HTR-8/SVneo (cell line): ENCODE measurements around the gene RAD51D.

ENCODE experiments used
- DNase-seq: peaks from one replicate; pipeline ENCODE4 v3.0.0; 2011; ENCODE audit warnings: low spot score, mixed read lengths; ENCODE audit not compliant: insufficient read length
- FAIRE-seq: peaks from 2 replicates; lab custom pipeline; 2011; peaks lifted over from hg19 to GRCh38; lab: Jason Lieb, UNC

RAD51D gene

DNA sequence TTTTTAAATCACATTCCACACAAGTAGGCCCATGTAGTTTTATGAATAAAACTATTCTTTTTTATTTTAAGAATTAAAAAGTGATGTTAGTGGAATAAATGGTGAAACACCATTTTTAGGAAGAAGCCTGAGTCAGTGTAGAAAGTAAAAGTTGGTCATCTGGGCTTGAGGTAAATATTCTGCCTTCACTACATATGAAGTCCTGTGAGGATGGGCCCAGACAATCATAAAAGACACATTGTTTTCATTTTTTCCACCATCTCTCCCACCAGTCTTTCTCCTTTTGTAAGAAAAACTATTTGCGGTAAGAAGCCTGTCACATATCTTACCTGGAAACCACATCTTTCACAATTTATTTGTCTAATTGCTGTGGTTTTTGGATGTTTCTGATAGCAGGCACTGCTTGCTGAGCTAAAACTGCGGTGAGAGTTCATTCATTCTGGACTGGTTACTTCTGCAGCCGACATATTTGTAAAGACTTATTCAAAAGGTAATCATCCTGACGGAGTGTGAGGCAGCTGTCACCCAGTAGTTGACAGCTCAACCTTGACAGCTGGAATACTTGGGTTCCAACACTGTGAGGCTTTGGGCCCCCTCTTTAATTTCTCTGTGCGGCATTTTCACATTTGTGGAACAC is 45.6 kb downstream of the RAD51D start:
- DNase-seq (no peak), FAIRE-seq (no peak)

DNA sequence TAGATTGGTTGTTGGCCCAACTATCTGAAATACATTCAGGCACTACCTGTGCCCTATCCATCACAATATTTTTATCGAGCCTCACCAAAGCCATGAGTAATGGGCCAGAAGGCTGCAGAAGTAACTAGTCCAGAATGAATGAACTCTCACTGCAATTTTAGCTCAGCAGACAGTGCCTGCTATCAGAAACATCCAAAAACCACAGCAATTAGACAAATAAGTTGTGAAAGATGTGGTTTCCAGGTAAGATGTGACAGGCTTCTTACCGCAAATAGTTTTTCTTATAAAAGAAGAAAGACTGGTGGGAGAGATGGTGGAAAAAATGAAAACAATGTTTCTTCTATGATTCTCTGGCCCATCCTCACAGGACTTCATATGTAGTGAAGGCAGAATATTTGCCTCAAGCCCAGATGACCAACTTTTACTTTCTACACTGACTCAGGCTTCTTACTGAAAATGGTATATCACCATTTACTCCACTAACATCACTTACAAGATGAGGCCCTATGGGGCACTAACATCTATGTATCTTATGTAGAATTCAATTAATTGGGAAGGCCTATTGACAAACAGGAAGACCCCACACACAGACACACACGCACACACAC is 46.4 kb downstream of the RAD51D start:
- DNase-seq (no peak), FAIRE-seq (no peak)

GRCh38 chr17:35069311-35069710 is 50.3 kb downstream of the RAD51D start:
- FAIRE-seq (no peak), DNase-seq (no peak)

DNA sequence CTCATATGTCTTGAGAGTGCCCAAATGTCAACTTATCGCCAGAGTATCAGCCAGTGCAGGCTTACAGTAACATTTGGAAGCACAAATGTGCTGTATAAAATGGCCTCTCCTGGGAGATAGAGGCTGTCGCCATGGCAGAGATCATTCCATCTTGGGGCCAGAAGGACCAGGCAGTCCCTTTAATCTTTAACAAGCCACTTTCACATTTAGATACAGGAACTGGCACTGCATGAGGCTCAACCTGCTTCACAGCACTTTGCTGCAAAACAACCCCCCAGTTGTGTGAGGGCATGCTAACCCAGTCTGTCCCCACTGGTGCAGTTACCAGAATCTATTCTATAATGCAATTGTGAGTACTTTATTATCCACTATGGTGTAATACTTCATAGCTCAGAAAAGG is 51.4 kb downstream of the RAD51D start:
- DNase-seq (no peak), FAIRE-seq (no peak)

DNA sequence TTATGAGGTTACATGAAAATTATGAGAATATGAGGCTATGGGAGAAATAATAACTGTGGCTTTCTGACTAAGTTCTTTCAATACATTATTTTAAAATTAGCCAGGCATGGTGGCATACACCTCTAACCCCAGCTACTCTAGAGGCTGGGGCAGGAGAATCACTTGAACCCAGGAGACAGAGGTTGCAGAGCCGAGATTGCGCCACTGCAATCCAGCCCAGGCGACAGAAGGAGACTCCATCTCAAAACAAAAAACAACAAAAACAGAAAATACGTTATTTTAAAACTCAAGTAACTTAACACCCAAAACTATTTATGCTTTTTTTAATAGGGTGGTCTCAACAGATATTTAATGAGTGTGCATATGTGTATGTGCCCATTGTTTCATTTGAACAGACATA is 53.8 kb downstream of the RAD51D start:
- FAIRE-seq (no peak), DNase-seq (no peak)

- no peak for DNase-seq
- no peak for FAIRE-seq
Measured at GRCh38 chr17:35064516-35065215, 55.0 kb downstream of the RAD51D start.

DNA sequence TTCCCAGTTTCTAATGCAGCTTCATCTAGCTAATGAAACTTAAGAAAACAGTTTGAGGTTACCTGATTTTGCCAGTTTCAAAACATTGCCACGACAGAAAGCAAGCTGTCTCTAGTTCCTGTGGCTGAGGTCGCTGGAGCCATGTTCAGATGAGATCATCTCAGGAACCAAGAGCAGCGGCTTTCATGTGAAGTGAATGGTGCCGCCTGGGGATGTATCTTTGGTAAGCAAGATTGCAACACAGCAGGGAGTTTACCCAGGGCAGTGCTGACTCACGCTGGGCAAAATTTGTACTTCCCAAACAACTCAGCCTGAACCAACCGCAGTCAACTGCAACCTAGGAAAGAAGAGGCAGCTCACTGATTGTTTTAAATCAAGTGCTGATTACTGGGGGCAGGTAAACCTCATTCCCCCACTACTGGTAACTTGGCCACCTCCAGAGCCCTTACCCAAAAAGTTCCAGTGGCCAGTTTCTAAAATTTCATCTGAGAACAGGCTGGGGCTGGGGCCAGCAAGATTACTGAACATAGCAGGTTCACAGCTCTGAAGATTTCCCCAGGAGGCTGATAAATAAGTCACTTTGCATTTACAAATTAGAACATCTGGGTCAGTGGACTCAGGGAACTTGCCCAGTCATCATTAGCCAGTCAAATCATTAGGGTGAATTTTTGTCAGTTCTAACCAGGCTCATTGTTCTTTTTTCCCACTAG is 56.0 kb downstream of the RAD51D start, which contains the start of gene RFFL:
Gene RFFL (minus strand): TSS at position 194 of the 710 bp plus-strand sequence. CDS start 37,154 bp downstream, outside the sequence.
- FAIRE-seq (peak; percentile 84), DNase-seq (peak; percentile 95)

GRCh38 chr17:35062308-35062707 is 57.4 kb downstream of the RAD51D start:
- FAIRE-seq (no peak), DNase-seq (no peak)

- FAIRE-seq (no peak), DNase-seq (no peak)
Measured at GRCh38 chr17:35057332-35057915, 62.2 kb downstream of the RAD51D start.

DNA sequence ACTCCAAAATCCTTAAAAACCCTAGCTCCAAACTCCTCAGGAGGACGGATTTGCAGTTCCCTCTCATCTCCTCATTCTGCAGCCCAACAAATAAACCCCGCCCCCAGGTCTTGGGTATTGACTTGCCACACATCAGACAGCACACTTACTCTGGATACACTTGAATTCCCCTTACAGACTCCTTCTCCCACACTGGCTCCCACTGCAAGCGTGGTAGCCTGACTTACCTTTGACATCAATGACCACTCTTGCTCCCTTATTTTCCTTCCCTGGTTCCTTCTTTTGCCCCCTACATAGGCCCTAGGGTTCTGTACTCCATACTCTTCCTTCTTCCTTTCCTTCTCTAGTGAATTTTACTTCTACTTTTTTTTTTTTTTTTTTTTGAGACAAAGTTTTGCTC is 63.6 kb downstream of the RAD51D start:
- no peak for DNase-seq

DNA sequence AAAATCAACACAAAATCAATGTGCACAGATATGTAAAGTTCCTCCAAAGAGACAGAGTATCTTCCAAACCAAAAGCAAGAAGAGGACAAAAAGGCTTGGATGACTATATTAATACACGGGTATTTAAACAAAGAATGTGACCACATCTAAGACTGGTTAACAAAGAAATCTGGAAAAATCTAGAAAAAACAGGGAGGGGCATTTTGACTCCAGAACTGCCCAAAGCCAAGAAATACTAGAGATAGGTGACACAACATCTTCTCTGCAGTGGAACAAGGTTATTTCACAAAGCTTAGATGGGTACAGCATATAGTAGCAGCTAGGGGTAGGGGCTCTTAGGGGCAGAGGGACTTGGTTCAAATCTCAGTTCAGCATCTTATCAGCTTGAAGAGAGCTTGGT is 66.5 kb downstream of the RAD51D start:
- no peak for FAIRE-seq
- no peak for DNase-seq

More for the DNA sequence above, 63.6 kb downstream of the RAD51D start:
- FAIRE-seq, result no peak

GRCh38 chr17:35052780-35053179 is 66.9 kb downstream of the RAD51D start:
- no peak for DNase-seq
- FAIRE-seq, result no peak

DNA sequence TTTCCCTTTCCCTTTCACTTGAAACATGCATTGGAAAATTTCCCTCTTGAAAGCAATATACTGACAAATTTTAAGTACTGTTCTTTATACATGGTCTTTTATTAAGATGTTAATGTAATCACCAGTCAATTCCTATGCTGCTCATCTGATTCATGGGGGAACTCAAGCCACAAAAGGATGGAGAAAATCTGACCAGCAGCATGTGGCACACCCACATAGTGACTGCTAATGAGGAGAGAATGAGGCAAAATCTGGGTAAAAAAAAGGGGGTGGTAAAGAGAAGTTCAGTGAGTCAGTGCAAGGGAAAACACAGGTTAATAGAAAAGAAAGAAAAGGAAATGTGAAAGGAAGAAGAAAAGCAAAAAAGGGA is 67.4 kb downstream of the RAD51D start:
- DNase-seq (no peak), FAIRE-seq (no peak)

DNA sequence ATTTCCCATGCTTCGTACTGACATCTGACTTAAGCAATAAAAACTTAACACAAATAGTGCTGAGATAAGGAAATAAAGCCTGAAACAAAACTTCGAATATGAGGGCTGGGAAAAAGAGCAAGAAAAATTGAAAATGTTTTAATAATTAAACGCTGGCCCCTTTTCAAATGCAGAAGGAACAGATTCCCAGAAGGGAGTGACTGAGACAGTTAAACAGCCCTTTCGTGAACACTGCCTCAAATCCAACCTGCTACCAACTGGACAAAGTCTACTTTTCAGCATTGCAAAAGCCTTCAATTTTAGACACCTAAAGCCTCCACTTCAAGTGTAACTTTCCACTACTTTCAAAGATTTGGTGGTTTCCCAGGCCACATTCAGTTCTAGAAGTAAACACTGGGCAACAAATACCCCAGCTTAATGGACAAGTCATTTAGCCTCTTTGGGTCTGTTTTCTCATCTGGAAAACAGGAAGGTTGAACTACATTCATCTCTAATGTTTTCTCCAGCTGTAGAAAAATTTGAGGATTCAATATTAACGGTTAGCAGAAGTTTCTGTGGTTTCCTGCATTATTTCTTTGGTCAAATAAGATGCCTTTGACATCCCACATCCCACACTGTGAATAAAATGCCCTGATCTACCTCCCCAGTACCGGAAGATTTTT is 68.0 kb downstream of the RAD51D start:
- no peak for FAIRE-seq
- DNase-seq, result no peak

DNA sequence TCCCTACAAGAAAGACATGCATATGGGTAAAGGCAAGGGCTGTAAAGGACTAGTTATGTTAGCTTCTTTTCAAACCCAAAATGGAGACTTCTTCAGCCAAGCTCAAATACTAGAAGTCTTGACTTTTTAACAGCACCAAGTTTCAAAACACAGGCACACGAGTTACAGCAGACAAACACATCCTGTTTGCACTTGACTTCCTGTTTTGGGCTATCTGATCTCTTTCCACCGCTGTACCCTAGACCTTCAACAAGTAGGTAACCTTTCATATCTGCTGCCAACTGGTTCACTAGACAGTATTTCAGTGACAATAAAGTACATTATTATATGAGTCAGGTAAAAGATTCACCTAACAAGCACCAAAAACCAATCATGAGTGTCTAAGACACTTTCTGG is 68.5 kb downstream of the RAD51D start:
- FAIRE-seq (no peak), DNase-seq (no peak)

DNA sequence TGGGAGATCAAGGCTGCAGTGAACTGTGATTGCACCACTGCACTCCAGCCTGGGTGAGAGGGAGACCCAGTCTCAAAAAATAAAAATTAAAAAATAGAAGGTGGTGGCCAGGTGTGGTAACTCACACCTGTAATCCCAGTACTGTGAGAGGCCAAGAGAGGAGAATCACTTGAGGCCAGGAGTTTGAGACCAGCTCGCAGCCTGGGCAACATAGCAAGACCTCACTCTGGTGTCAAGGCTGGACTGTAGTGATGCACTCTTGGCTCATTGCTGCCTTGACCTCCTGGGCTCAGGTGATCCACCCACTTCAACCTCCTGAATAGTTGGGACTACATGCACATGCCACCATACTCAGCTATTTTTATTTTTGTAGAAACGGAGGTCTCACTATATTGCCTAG is 69.5 kb downstream of the RAD51D start:
- DNase-seq, result no peak
- FAIRE-seq, result no peak

DNA sequence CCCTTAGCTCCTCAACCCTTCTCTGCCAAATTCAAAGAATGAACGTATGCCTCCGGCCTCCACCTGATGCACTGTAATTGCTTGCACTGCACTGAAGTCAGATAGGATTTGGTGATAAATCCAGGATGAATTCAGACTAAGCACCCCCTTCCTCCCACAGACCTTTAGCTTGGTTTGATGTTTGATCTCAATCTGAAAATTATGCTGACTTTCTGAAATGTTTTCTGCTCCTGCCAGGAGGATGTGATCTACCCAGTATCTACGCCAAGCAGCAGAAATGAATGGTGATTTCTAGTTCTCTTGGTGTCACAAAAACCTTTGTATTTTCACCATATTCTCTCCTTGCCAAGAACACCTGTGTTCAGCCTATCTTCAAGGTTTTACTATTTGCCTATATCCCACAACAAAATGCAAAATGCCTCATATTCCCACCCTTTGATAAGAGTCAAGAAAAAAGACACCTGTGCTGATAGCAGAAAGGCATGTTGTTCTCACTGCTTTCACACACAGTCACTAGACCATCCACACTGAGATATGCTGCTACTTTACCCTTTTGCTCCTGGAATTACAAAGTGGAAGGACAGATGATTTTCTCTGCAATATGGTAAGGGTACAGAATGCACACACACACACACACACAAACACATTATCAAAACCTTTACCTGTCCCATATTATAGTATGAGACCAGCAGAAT is 70.8 kb downstream of the RAD51D start:
- no peak for FAIRE-seq
- DNase-seq, result no peak

DNA sequence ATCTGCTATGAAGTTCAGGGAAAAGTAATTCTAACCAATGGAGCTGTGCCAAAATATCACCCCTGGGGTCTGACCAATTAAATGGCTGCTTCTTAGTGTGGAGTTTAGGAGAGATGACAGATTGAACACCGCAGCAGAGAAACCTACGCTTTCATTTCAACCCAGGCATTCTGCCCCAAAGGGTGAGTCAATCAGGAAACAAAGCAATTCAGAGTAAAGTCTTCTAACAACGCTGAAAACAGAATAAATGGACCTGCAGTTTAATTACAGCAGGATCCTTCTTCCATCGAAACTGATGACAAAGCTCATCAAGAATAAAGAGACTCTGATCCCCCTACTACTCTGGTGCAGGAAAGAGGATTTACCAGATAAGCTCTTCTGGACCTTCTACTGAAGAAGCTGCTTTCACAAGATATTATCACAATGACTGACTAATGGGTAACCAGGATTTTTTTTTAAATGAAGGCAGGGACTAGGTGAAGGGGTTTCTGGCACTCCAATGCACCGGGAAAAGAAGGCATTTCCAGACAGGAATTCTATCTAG is 72.8 kb downstream of the RAD51D start:
- FAIRE-seq, result no peak

DNA sequence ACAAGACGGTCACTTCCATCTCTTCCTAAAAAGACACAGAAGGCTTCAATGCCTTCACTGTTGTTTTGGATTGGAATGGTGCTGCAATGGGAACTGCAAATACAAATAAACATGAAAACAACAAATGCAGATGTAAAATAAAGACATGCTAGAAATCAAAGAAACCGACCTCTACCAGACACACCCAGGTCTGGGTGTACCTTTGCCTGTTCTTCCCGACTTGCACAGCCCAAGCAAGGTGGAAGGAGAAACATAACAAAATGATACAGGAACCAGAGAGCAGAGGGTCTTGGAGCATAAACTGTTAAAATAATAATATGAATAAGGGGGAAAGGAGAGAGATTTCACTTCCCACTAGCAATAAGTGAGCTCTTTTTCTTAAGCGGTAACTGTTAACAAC is 73.4 kb downstream of the RAD51D start:
- no peak for DNase-seq
- no peak for FAIRE-seq

More for the DNA sequence above, 72.8 kb downstream of the RAD51D start:
- DNase-seq, result peak; percentile 28
